Stimulated activated CD4-positive, alpha-beta T cell treated with anti-CD3 and anti-CD28 coated beads, TNF-alpha, amount 100 ng/mL, for 24 hours (primary cell): ENCODE measurements around the gene KCNMA1.

ENCODE experiments used
- DNase-seq, 3 experiments: peaks; one replicate each; pipeline ENCODE4 v3.0.0-alpha.2; 2020; ENCODE audit warnings: low read depth in 3 of 3

KCNMA1 gene

DNA sequence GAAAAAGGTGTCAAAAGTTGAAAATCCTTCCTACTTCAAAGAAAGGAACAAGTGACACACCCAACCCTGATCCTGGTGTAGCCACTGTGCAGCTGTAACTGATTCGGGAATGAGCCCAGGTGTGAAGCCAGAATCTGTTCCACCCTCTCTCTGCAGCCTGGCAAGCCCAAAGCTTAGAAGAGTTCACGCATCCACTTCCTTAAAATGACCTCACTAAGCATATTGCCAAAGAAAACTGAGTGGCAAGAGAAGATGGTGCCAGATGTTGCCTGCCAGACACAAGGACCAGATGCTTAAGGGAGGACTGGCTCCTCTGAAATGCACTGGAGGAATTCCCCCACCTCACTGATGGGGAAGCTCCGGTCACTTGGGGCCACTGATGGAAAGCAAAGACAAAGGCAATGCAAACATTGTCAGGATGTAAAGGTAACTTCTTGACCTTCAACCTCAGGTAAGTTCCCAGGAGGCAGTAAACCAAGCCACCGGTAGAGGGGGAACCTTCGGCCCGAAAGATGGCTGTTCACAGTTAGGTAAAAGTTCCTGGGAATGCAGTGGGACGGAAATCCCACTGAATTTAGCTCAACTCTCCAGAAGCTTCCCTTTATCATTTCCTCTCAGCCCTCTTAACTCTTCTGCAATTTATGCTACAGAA is 554.9 kb downstream of the KCNMA1 start:
- DNase-seq = no peak

GRCh38 chr10:77081481-77081891 is 556.1 kb downstream of the KCNMA1 start:
- no peak for DNase-seq

DNA sequence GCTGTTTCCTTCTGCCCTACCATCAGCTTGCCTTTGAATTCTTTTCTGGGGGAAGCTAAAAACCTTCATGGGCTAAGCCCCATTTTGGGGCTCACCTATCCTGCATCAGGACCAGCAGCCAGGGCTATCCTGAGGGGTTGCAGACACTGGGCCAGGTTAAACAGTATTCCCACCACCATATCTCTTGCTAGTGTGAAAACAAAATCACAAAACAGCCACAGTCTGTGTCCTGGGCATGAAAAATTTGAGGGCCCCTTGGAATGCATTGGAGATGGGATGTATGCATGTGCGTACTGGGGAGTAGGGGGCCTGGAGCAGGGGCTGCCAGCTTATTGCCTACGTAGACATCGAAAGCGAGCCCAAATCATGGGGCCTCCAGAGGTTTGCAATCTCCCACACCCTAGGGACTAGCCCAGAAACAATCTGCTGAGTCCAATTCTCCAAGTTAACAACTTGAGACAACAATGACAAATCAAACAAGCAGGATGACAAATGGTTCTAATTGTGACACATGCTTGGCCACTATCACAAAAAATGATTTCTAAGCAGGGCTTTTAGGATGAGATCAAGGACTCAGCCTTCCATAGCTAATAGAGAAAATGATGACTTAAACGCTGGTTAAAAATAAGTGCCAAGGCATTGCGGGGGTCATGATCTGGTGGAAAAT is 557.1 kb downstream of the KCNMA1 start:
- no peak for DNase-seq

- no peak for DNase-seq
These were observed 557.9 kb downstream of the KCNMA1 start for GRCh38 chr10:77079592-77080300.

DNA sequence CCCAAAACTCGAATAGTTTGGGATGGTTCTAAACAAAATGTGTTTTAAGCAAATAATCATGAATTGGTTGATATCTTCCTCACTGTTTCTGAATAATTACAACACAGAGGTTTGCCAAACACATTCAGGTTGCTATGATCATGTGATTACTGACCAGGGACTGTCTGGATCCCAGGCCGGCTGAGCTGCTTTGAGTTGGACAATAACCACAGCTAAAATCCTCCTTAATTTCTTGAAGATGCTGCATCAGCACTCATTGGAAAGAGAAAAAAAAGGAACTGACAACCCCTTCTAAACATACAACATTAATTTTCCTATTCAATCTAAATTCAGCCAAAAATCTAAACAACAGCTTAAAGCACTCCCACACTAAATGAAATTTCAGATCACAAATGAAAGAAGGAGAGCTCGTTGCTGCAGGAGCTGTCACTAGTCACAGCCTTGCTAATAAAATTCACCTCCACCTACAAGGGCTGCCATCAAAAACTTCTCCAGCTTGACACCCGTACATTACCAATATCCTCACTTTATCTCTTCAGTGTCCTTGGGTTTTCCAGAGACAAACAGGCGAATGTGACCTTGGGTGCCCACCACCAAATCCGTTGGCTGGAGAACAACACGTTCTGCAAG is 560.2 kb downstream of the KCNMA1 start:
- no peak for DNase-seq

DNA sequence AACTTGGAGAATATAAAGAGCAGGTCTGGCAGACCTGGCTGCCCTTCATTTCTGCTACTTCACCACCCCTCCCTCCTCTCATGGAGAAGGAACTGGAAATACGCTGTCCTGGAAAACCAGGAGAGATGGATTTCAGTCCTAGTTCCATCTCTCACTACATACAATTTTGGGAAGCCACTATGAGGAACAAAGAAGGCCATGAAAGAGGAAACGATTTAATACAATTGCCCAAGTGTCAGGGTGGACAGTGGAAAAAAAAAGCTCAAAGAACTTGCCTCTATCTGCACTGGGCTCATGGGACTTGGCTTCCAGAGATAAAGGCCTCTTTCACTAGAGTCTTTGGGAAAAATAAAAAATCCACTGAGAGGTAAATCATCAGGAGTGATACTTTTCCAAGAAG is 561.7 kb downstream of the KCNMA1 start:
- no peak for DNase-seq

- DNase-seq = no peak
These were observed 563.4 kb downstream of the KCNMA1 start for GRCh38 chr10:77074104-77074624.

GRCh38 chr10:77073663-77073960 is 564.0 kb downstream of the KCNMA1 start:
- no peak for DNase-seq

DNA sequence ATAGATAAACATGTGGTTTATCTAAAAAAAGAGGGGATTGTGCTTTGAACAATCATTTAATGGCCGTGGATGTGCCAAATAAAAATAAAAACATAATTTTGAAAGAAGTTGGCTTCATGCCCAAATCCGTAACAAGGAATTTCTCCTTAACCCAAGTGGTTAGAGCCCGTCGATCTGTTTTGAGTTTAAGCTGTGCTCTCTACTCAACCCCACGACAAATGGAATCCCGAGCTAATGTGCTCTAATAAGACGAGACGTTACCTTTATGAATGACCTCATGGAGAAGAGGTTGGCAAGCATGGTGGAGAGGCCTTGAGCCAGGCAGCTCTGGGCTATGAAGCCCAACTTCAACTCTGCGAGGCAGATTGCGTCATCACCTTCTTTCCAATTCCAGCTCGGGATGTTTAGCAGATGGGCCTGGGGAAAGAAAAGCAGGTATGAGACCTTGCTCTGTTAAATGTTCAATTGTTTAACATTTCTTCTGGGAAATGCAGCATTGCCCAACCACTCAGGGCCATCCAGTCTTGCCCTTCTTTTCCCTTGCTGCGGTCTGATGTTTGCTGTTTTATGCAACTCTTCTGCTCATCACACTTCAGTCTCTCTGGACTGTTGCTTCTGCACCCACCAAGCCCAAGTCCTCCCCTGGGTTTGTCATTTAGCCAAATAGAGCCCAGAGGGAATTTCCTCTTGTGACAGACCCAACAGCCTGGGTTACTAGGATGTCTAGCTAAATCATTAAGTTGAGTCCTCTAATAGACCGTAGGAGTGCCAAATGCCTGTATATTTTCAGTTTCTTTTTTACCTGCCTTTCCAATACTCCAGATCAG is 564.6 kb downstream of the KCNMA1 start:
- no peak for DNase-seq

- no peak for DNase-seq
These were observed 565.2 kb downstream of the KCNMA1 start for GRCh38 chr10:77072361-77072835.

- no peak for DNase-seq
These were observed 565.7 kb downstream of the KCNMA1 start for GRCh38 chr10:77071956-77072355.

GRCh38 chr10:77071001-77071511 is 566.6 kb downstream of the KCNMA1 start:
- no peak for DNase-seq

DNA sequence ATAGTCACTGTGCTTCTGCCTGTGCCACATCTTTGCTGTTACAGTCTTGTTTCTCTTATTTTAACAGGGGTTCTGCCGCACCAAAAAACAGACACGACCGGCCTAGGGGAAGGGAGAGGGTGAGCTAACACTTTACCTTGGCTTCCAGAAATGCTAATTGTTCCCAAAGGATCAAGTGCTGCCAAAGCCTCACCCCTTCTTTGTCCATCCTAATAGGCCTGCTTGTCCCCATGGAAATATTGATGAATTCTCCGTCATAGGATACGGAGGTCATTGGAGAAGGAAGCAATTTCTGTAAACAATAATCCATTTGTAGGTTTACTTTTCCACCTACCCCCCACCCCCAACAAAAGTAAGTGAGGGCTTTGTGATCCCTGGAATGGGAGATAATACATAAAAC is 567.3 kb downstream of the KCNMA1 start:
- no peak for DNase-seq

DNA sequence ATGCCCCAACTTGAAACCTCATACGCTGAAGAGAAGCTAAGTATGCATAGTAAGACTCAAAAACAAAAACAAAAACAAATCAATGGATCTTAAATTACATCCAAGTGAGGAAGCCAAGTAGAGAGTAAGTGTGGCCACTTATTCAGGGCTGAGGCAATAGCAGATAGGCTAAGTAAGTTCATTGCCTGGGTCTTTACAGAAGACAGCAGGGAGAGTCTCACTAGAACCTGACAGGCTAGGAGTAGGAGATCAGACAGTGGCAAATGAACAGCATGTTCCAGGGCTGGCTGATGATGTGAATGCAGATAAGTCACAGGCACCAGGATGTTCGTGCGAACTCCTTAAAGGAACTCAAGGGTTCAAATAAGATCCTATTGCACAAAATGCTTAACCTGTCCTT is 568.6 kb downstream of the KCNMA1 start:
- DNase-seq = no peak

GRCh38 chr10:77068272-77068671 is 569.3 kb downstream of the KCNMA1 start:
- no peak for DNase-seq

GRCh38 chr10:77062381-77062780 is 575.2 kb downstream of the KCNMA1 start:
- no peak for DNase-seq

DNA sequence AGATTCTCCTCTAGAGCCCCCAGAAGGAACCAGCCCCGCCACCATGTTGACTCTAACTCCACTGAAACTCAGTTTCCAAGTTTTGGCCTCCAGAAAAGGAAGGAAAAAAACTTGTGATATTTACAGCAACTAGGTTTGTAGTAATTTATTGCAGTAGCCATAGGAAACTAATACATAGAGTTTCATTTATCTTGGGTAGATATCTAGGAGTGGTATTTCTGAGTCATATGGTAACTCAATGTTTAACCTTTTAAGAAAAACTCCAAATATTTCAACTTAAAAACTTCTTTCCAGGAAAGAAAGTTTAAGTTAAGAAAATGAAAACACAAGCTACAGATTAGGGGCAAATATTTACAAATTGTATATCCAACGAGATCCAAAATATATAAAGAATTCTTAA is 576.7 kb downstream of the KCNMA1 start:
- DNase-seq = no peak

DNA sequence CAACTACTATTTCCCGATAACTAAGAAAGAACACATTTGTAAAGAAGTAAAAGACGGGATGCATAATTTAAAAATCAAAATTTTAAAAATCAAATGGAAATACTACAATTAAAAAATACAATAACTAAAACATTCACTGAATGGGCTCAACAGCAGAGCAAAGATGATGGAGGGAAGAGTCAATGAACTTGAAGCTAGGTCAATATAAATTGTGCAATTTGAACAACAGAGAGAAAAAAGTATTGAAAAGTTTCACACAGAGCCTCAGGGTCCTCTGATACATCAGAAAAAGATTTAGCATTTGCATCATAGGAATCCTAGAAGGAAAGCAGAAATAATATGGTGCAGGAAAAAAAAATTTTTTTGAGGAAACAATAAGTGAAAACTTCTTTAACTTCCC is 581.0 kb downstream of the KCNMA1 start:
- no peak for DNase-seq

DNA sequence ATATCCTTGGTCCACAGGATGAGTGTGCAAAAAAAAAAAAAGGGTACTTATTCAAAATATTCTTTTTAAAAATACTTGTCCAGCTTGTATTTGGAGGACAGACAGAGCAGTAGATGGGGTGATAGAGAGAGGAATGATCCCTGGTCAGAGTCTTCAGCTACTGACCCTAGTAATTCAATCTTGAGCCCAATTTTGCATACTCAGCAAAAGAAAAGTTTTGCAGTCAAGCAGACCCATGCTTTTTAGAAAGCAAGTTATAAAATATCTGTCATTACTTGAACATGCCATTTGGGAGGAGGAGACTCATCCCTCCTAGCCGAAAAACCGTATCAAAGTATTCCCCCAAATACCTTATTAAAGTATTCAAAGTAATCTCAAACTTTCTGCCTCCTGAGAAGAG is 585.0 kb downstream of the KCNMA1 start:
- no peak for DNase-seq

DNA sequence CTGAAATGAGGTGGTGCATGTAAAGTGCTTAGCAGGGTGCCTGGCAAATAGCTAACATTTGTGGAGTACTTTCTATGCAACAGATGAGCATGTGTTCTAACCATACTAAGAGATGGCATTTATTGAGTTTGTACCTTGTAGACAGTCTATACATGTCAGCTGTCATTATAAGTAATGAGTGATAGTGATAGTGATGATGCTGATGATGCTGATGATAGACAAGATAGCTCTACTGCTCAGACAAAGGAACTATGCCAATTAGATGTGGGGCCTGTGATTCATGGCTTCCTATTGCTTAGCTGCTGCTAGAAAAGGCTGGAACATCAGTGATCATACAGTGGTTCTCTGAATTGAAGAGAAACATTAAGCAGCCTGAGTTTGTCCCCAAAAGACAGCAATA is 585.8 kb downstream of the KCNMA1 start:
- DNase-seq = no peak

DNA sequence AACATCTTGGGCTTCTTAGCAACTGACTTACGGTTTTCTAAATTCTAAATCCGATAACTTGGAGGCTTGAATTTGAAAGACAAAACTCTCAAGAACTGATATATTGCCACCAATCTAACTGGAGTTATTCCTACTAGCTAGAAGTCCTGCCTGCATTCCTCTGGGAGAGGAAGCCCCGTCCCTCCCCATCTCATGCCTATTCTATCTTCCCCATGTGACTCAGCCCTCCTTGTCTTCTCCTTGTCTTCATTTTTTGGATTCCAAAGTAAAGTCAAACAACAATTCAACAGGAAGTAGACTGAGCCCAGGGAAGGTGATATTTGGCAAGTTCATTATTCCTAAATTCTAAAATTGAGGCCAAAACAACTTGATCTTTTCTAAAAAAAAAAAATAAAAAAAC is 587.7 kb downstream of the KCNMA1 start:
- no peak for DNase-seq
